ENCODE results near the gene TMEM92. TPM values are rescaled to one million over a fixed set of nuclear protein-coding genes. Genes with fewer than 3 reads are reported as not detected.
A peak's percentile ranks its signal among the peaks of the same experiment; 100 is the strongest.

The TMEM92 gene
- total RNA-seq, 4 donors from 2014 or later, result 1.3 TPM; not detected in 3

- TF ChIP-seq, protein P1, sequence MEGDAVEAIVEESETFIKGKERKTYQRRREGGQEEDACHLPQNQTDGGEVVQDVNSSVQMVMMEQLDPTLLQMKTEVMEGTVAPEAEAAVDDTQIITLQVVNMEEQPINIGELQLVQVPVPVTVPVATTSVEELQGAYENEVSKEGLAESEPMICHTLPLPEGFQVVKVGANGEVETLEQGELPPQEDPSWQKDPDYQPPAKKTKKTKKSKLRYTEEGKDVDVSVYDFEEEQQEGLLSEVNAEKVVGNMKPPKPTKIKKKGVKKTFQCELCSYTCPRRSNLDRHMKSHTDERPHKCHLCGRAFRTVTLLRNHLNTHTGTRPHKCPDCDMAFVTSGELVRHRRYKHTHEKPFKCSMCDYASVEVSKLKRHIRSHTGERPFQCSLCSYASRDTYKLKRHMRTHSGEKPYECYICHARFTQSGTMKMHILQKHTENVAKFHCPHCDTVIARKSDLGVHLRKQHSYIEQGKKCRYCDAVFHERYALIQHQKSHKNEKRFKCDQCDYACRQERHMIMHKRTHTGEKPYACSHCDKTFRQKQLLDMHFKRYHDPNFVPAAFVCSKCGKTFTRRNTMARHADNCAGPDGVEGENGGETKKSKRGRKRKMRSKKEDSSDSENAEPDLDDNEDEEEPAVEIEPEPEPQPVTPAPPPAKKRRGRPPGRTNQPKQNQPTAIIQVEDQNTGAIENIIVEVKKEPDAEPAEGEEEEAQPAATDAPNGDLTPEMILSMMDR (IDR thresholded peaks at IDR 0.05), result no peak
- no peak for TF ChIP-seq POLR2A (IDR thresholded peaks at IDR 0.05)
- no peak for TF ChIP-seq POLR2AphosphoS5 (IDR thresholded peaks at IDR 0.05)
- no peak for TF ChIP-seq EP300 (IDR thresholded peaks at IDR 0.05)
- peak in 1 of 2 donors; percentile 57 for DNase-seq (ENCODE audit: low spot score in 2 of 2)
- no peak overlapping the region for H3K27ac ChIP-seq
- H3K4me3 ChIP-seq, result peak overlapping the region; percentile 65
- peaks cover 29% of the 10 kb centered on the region for H3K4me1 ChIP-seq
- no peaks in the 10 kb centered on the region for H3K9me3 ChIP-seq
- peaks cover 12% of the 10 kb centered on the region for H3K27me3 ChIP-seq
- 72% methylated on average over 8 of the region's 8 CpGs for WGBS
- no peaks in the 10 kb centered on the region for H3K36me3 ChIP-seq
These were observed 619 bp upstream of the TMEM92 start for GRCh38 chr17:50273654-50274040.

GRCh38 chr17:50274897-50275221 is 593 bp downstream of the TMEM92 start:
- peaks cover 12% of the 10 kb centered on the region for H3K27me3 ChIP-seq
- H3K9me3 ChIP-seq, result no peaks in the 10 kb centered on the region
- no peak overlapping the region for H3K4me3 ChIP-seq
- 79% methylated on average over 4 of the region's 4 CpGs for whole genome bisulfite sequencing
- peaks cover 29% of the 10 kb centered on the region for H3K4me1 ChIP-seq
- no peak for TF ChIP-seq EP300 (IDR thresholded peaks at IDR 0.05)
- TF ChIP-seq POLR2A (IDR thresholded peaks at IDR 0.05), result no peak
- TF ChIP-seq POLR2AphosphoS5 (IDR thresholded peaks at IDR 0.05), result no peak
- TF ChIP-seq, protein P1 (IDR thresholded peaks at IDR 0.05), result no peak
- H3K36me3 ChIP-seq, result no peaks in the 10 kb centered on the region
- H3K27ac ChIP-seq, result no peak overlapping the region
- DNase-seq (ENCODE audit: low spot score in 2 of 2), result peak in 1 of 2 donors; percentile 37

DNA sequence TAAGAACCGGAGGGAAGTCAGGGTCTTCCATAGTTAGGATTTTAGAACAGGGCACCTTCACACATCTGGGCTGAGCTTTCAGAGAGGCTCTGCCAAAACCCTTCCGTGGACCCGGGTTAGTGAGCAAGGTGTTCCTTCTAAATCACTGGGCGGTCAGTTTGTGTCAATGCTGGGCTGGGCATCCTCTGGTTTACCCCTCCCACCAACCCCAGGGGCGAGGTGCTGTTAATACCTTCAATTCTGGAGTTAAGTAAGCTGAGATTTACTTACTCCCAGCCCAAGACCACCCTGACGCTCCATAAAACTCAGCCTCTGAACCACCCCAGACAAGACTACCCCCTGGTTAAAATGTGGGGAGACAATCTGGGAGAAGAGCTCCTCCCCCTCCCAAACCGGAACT is 1.0 kb downstream of the TMEM92 start:
- DNase-seq (ENCODE audit: low spot score in 2 of 2), result peak in 1 of 2 donors; percentile 43
- Histone ChIP-seq H3K4me1 (peaks cover 28% of the 10 kb centered on the region), H3K27me3 (peaks cover 12% of the 10 kb centered on the region), H3K9me3 (no peaks in the 10 kb centered on the region), H3K36me3 (no peaks in the 10 kb centered on the region), H3K27ac (no peak overlapping the region), H3K4me3 (no peak overlapping the region)
- WGBS, result 72% methylated on average over 7 of the region's 7 CpGs
- no peak for TF ChIP-seq POLR2AphosphoS5 (IDR thresholded peaks at IDR 0.05)
- no peak for TF ChIP-seq EP300 (IDR thresholded peaks at IDR 0.05)
- no peak for TF ChIP-seq POLR2A (IDR thresholded peaks at IDR 0.05)
- TF ChIP-seq, protein P1 (IDR thresholded peaks at IDR 0.05), result no peak

- Histone ChIP-seq H3K27ac (no peak overlapping the region), H3K4me1 (peaks cover 22% of the 10 kb centered on the region), H3K9me3 (no peaks in the 10 kb centered on the region), H3K4me3 (no peak overlapping the region), H3K27me3 (peaks cover 12% of the 10 kb centered on the region), H3K36me3 (no peaks in the 10 kb centered on the region)
- WGBS, result 30% methylated on average over 8 of the region's 8 CpGs
- no peak for DNase-seq (ENCODE audit: low spot score in 2 of 2)
- TF ChIP-seq EP300 (IDR thresholded peaks at IDR 0.05) (no peak), POLR2A (IDR thresholded peaks at IDR 0.05) (no peak), POLR2AphosphoS5 (IDR thresholded peaks at IDR 0.05) (no peak)
- TF ChIP-seq, protein P1 (IDR thresholded peaks at IDR 0.05), result no peak
These were observed 2.5 kb downstream of the TMEM92 start for GRCh38 chr17:50276588-50277356.

GRCh38 chr17:50277357-50277754 is 3.1 kb downstream of the TMEM92 start:
- Histone ChIP-seq H3K36me3 (no peaks in the 10 kb centered on the region), H3K27me3 (peaks cover 12% of the 10 kb centered on the region), H3K4me1 (peaks cover 16% of the 10 kb centered on the region), H3K9me3 (no peaks in the 10 kb centered on the region), H3K4me3 (no peak overlapping the region), H3K27ac (no peak overlapping the region)
- no peak for DNase-seq (ENCODE audit: low spot score in 2 of 2)
- WGBS, result 54% methylated on average over 5 of the region's 5 CpGs
- no peak for TF ChIP-seq EP300 (IDR thresholded peaks at IDR 0.05)
- TF ChIP-seq POLR2A (IDR thresholded peaks at IDR 0.05), result no peak
- no peak for TF ChIP-seq POLR2AphosphoS5 (IDR thresholded peaks at IDR 0.05)
- TF ChIP-seq, protein P1 (IDR thresholded peaks at IDR 0.05), result no peak
